Inflammatory macrophage treated with lipopolysaccharide for 4 hours (primary cell): Measurements from ENCODE around the gene AVPR1B.
"Not testable (repeated sequence)": the region's sequence is repeated elsewhere in the genome, so short reads cannot be mapped to it uniquely, and the experiment has no call there.

Experiments
- DNase-seq: peaks from one replicate; pipeline ENCODE4 v3.0.0-alpha.2; 2020

Gene AVPR1B

DNA sequence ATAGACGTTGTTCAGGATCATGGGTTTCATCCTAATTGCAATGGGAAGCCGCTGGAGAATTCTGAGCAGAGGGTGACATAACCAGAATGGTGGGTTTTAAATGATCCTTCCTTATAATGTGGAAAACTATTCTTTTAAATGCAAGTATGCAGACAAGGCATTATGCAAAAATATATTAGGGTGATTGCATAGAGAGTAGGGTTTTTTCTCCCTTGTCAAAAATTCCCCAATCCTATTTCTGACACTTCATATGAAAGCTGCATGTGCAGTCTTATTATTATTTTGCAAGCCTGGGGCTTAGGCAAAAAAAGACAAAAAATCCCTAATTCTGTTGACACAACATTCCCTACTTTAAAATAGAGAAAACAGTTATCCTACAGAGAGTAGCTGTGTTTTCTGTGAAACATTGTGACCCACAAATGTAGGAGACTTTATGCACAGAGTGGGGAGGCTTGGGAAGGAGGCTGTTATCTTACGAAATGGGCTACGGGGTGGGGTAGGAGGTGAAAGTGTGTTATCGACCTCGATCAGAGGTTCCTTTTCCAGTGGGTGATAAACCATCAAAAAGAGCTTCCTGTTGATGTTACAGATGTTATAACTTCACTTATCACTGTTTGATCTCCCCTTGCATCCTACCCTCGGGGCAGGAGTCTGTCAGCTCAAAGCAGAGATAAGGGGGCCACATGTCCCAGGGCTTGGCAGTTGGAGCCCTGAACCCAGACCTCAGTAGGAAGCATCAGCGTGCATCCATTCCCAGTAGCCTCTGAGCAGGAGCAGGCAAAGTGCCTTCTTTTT, 37.0 kb downstream of the AVPR1B start:
- no peak for DNase-seq

DNA sequence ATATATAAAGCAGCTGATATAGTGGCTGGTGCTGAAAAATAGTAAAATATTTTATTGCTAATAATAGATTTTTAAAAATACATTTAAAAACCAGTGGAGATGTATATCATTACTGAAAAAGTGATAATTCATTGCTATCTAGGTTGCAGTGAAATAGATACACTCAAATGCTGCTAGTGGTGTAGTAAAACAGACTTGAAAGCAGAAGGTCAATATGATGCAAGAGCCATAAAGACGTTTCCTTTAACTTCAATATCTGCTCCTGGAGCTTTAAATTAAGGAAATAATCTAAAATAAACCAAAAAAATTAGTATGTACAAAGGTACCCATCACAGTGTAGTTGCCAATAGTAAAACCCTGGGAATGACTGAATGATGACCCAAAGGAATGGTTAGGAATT, 38.1 kb downstream of the AVPR1B start:
- DNase-seq = peak; percentile 46

DNA sequence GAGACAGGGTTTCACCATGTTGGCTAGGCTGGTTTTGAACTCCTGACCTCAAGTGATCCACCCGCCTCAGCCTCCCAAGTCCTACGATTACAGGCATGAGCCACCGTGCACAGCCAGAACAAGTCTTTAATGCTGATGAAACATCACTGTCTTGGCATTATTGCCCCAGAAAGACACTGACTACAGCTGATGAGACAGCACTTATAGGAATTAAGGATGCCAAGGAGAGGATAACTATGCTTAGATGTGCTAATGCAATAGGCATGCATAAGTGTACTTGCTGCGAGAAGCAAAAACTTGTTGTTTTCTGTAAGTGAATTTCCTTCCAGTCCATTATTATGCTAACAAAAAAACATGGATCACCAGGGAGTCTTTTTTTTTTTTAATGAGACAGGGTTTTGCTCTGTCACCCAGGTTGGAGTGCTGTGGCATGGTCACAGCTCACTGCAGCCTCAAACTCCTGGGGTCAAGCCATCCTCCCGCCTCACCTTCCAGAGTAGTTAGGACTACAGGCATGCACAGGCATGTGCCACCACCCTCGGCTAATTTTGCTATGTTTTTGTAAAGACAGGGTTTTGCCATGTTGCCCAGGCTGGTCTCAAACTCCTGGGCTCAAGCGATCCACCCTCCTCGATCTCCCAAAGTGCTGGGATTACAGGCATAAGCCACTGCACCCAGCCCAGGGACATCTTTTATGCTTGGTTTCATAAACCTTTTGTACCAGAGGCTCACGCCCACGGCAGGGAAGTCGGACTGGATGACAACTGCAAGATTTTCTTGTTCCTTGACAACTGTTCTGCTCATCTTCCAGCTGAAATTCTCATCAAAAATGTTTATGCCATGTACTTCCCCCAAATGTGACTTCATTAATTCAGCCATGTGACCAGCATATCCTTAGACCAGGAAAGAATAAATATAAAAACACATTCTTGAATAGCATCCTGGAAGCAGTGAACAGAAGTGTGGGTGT, 41.1 kb downstream of the AVPR1B start:
- DNase-seq = peak; percentile 55

DNA sequence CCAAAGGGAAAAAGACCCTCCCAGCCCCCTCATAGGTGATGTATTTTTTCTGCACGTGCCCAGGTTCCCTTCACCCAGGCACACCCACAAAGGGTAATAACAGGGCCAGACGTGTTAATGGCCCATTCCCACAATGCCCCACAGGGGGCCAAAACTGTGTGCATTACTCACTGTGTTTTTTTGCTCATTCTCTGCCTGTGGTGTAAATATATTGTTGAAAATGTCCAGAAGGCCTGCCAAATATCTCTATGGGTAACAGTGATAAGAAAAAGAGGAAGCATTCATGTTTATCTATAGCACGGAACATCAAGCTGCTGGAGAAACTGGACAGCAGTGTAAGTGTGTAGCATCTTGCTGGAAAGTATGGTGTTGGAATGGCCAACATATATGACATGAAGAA, 42.3 kb downstream of the AVPR1B start:
- DNase-seq = no peak

DNA sequence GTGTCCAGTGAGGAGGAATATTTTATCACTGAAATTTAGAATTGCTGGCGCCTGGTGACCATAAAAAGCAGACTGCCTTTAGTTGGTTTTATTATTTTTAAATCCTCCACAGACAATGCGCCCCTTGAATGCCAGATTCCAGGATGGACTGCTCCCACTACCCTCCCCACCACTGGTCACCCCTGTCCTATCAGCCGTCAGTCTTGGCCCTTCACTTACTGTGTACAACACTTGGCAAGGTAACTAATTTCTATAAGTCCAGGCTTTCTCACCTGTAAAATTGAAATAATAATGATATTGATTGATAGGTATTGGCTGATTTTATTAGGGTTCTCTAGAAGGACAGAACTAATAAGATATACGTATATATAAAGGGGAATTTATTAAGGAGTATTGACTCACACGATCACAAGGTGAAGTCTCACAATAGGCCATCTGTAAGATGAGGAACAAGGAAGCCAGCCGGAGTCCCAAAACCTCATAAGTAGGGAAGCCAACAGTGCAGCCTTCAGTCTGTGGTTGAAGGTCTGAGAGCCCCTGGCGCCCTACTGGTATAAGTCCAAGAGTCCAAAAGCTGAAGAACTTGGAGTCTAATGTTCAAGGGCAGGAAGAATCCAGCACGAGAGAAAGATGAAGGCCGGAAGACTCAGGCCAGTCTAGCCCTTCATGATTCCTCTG, 46.4 kb downstream of the AVPR1B start:
- DNase-seq = peak; percentile 52

DNA sequence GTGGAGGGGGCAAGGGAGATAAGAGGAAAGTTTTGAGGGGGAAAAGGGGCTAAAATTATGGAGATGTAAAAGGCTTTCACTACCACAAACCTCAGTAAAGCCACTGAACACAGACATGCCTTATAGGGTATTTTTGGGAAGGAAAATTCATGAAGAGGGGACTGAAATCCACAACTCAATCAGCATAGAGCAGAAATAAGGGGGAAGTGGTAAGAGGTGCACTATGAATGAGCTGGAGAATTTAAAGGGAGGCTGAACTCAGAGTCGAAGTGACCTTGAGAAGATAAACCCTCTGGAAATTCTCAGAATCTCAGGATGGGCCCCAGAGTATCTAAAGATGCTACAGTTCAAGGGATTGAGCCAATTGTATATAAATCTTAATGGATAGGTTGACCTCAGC, 48.9 kb downstream of the AVPR1B start:
- no peak for DNase-seq

DNA sequence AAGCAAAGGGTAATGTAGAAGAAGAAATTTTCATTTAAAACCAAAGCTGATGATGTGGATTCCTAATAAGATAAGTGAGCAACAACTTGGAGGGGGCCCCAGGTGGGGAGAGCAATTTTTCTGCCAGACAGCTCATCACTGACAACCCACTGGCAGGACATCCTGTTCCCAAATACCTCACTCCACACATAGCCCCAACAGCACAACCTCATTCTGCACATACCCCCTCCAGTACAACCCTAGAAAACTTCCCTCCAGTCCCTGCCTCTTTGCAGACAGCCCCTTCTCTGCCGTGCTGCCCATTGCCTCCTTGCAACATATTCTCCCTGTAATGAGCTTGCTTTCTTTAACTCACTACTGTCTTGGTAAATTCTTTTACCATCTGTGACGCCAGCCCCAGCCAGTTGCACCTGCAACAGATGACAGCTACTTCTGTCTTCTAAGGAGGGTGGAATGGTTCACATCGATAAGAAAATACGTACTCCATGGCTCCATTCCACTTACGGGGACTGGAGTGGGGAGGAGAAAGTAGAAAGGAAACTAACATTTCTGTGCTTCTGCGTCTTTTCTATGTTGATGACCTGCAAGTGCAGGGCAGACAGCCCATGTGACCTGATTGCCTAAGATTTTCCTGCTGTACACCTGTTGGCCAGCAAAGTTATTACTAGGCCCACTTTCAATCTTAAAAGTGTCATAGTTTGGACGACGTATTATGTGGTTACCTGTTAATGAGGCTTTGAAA, 49.5 kb downstream of the AVPR1B start:
- no peak for DNase-seq

DNA sequence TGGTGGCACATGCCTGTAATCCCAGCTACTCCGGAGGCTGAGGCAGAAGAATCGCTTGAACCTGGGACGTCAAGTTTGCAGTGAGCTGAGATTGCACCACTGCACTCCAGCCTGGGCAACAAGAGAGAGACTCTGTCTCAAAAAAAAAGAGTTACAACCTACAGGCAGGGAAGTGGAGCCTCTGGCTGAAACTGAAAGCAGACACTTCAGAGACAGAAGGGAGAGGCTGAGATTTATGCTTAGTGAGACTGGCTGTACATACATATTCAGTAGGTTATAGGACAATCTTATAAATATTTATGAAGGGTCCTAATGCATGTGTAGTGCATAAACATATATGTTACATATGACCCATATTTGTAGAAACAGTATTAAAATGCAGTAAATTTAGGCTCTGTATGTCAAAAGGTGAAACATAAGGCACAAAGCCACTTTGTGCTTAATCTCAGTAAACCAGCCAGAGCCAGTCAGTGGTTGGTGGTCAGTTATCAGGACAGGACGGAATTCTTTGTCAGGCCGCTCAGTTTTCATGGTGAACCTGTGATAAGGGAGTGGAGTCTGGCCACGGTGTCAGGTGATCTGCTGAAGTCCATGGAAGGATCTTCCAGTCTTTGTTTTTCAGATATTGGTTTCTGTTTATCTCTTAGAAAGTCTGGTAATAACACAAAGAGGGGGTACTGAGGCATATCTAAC, 50.6 kb downstream of the AVPR1B start:
- peak; percentile 80 for DNase-seq

DNA sequence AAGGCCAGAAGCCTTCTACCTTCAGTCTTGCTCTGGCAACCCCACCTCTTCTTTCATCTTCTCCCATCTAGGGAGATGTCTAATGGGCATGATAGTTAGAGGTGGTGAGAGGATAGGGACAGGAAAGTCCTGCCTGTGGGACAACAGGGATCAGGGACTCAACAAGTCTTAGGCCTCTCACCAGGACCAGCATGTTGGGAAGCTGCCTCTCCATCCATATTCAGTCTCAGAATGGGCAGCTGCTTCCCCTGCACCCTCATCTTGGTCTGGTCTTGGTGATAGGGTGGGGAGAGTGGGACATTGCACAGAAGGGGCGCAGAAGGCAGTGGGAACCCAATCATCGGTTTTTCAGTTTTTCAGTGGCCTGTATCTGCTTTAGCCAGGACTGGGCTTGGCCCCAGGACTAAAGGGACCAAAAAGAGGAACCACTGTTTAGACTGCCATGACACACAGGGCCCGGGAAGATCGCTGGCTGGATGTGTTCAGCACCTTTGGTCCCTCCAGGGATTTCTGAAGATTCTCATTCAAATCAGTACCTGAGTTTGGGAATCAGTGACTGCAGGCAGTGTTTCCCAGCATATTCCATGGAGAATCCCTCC, 51.5 kb downstream of the AVPR1B start:
- peak; percentile 24 for DNase-seq

DNA sequence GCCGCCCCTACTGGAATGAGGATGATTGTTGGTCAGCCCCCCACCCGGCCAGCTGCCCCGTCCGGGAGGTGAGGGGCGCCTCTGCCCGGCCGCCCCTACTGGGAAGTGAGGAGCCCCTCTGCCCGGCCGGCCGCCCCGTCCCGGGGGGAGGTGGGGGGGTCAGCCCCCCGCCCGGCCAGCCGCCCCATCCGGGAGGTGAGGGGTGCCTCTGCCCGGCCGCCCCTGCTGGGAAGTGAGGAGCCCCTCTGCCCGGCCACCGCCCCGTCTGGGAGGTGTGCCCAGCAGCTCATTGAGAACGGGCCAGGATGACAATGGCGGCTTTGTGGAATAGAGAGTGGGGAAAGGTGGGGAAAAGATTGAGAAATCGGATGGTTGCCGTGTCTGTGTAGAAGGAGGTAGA, 52.7 kb downstream of the AVPR1B start:
- not testable (repeated sequence) for DNase-seq

DNA sequence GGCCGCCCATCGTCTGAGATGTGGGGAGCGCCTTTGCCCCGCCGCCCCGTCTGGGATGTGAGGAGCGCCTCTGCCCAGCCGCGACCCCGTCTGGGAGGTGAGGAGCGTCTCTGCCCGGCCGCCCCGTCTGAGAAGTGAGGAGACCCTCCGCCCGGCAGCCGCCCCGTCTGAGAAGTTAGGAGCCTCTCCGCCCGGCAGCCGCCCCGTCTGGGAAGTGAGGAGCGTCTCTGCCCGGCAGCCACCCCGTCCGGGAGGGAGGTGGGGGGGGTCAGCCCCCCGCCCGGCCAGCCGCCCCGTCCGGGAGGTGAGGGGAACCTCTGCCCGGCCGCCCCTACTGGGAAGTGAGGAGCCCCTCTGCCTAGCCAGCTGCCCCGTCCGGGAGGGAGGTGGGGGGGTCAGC, 53.2 kb downstream of the AVPR1B start:
- DNase-seq = not testable (repeated sequence)

DNA sequence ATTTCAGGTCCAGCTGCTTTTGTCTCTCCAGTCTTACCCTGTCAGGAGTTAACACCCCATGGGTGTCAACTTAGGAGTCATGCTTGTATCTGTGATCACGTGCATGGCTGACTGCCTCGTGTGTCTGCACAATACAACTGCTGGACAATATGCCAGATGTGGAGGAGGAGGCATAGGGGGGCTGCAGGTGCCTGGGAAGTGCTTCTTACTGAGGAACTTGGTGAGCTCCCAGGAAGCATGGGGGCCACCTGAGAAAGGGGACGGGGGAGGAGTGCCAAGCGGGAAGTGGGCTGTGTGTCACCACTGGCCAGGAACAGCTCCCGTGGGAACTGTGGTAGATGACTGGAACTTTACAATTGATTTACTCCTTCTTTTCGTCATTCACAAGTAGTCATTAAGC, 54.7 kb downstream of the AVPR1B start:
- DNase-seq = no peak

DNA sequence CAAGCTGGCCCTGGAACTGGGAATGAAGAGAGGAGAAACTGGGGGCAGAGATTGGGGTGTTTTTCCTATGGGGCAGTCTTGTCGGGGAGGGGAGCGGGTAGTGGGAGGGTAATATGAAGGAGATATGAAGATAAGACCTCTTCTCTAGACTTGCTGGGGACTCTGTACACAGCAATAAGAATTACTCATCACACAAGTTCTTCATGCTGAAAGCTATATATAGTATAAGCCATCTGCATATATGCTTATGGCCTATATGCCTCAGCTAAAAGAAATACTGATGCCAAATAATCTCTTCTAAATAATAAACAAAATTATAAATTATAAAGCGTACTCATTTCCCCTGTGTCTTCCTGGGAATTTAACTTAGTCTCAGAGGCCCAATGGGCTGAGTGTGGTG, 56.3 kb downstream of the AVPR1B start:
- no peak for DNase-seq
